ENCODE data around the gene CD79A. TPM values are rescaled to one million over a fixed set of nuclear protein-coding genes. Genes with fewer than 3 reads are reported as not detected.

Gene CD79A
- total RNA-seq, 3 donors from 2014 or later: 2.7 to 7.3 (median 3.9) TPM

- no peak for DNase-seq
- Histone ChIP-seq H3K4me1 (ENCODE audit: low read depth) (no peaks in the 10 kb centered on the region), H3K9me3 (no peaks in the 10 kb centered on the region), H3K36me3 (ENCODE audit: low read depth) (no peaks in the 10 kb centered on the region), H3K4me3 (no peak overlapping the region)
- TF ChIP-seq CTCF (IDR thresholded peaks at IDR 0.05): no peak
- no peak for ATAC-seq
- intact Hi-C loops (cut with DNase I, micrococcal nuclease): no loop called here
These were observed 18.9 kb downstream of the CD79A start for GRCh38 chr19:41895745-41896580.

- ATAC-seq (no peak), DNase-seq (no peak)
- TF ChIP-seq CTCF (IDR thresholded peaks at IDR 0.05): no peak
- Histone ChIP-seq H3K36me3 (ENCODE audit: low read depth) (no peaks in the 10 kb centered on the region), H3K9me3 (no peaks in the 10 kb centered on the region), H3K4me3 (no peak overlapping the region), H3K4me1 (ENCODE audit: low read depth) (no peaks in the 10 kb centered on the region)
- intact Hi-C loops (cut with DNase I, micrococcal nuclease): no loop called here
These were observed 19.5 kb downstream of the CD79A start for GRCh38 chr19:41896581-41896942.

GRCh38 chr19:41897181-41897580, 20.1 kb downstream of the CD79A start:
- no peak for ATAC-seq
- no peaks in the 10 kb centered on the region for H3K4me1 ChIP-seq (ENCODE audit: low read depth)
- no peak for TF ChIP-seq CTCF (IDR thresholded peaks at IDR 0.05)
- no peaks in the 10 kb centered on the region for H3K9me3 ChIP-seq
- H3K36me3 ChIP-seq (ENCODE audit: low read depth): no peaks in the 10 kb centered on the region
- no peak overlapping the region for H3K4me3 ChIP-seq
- no peak for DNase-seq
- intact Hi-C loops (cut with DNase I, micrococcal nuclease): no loop called here

GRCh38 chr19:41897820-41898219, 20.7 kb downstream of the CD79A start:
- no peak for ATAC-seq
- intact Hi-C loops (cut with DNase I, micrococcal nuclease): no loop called here
- Histone ChIP-seq H3K4me3 (no peak overlapping the region), H3K36me3 (ENCODE audit: low read depth) (no peaks in the 10 kb centered on the region), H3K9me3 (no peaks in the 10 kb centered on the region), H3K4me1 (ENCODE audit: low read depth) (no peaks in the 10 kb centered on the region)
- DNase-seq: no peak
- no peak for TF ChIP-seq CTCF (IDR thresholded peaks at IDR 0.05)

- no peak for ATAC-seq
- DNase-seq: no peak
- intact Hi-C loops (cut with DNase I, micrococcal nuclease): no loop called here
- TF ChIP-seq CTCF (IDR thresholded peaks at IDR 0.05): no peak
- Histone ChIP-seq H3K4me1 (ENCODE audit: low read depth) (peaks cover 2% of the 10 kb centered on the region), H3K36me3 (ENCODE audit: low read depth) (no peaks in the 10 kb centered on the region), H3K9me3 (no peaks in the 10 kb centered on the region), H3K4me3 (no peak overlapping the region)
These were observed 21.2 kb downstream of the CD79A start for GRCh38 chr19:41898235-41898634.

All from mucosa of descending colon (tissue), 3 donors.